Liver (tissue), 9 donors: ENCODE measurements around the gene FAM20C. TPM values are rescaled to one million over a fixed set of nuclear protein-coding genes. Genes with fewer than 3 reads are reported as not detected.

Experiments
- DNase-seq: peaks from one replicate; pipeline ENCODE4 v3.0.0-alpha.2; 2017; ENCODE audit warnings: low spot score
- H3K27ac ChIP-seq, 2 donors: one replicate each; pipeline ENCODE4 v1.7.0; 2013; ENCODE audit warnings: inconsistent platforms in 2 of 2, low read length in 2 of 2, control low read depth in 1 of 2, low read depth in 1 of 2, mild to moderate bottlenecking in 1 of 2
- H3K27me3 ChIP-seq, 4 donors: one replicate each; pipeline versions ENCODE4 v1.6.1 to v1.7.0; 2013; ENCODE audit warnings: low read length in 3 of 4, inconsistent platforms in 1 of 4, mild to moderate bottlenecking in 1 of 4, moderate library complexity in 1 of 4; ENCODE audit not compliant: control insufficient read depth in 4 of 4, insufficient read depth in 4 of 4
- H3K36me3 ChIP-seq, 4 donors: one replicate each; pipeline versions ENCODE4 v1.6.1 to v1.7.0; 2013; ENCODE audit warnings: low read length in 3 of 4, mild to moderate bottlenecking in 3 of 4, low read depth in 1 of 4, moderate library complexity in 1 of 4; ENCODE audit not compliant: control insufficient read depth in 4 of 4, insufficient read depth in 3 of 4
- H3K4me1 ChIP-seq, 4 donors: one replicate each; pipeline versions ENCODE4 v1.6.1 to v1.7.0; 2013; ENCODE audit warnings: low read length in 3 of 4, mild to moderate bottlenecking in 3 of 4, moderate library complexity in 1 of 4; ENCODE audit not compliant: control insufficient read depth in 4 of 4, insufficient read depth in 4 of 4
- H3K4me3 ChIP-seq, 3 donors: one replicate each; pipeline versions ENCODE4 v1.6.1 to v1.7.0; 2013; ENCODE audit warnings: low read length in 3 of 3, control low read depth in 1 of 3, low read depth in 1 of 3, mild to moderate bottlenecking in 1 of 3
- H3K9ac ChIP-seq, 2 donors: one replicate each; pipeline ENCODE4 v1.7.0; 2013; ENCODE audit warnings: low read length in 2 of 2, mild to moderate bottlenecking in 2 of 2, moderate library complexity in 2 of 2, control low read depth in 1 of 2, low read depth in 1 of 2
- H3K9me3 ChIP-seq, 4 donors: one replicate each; pipeline versions ENCODE4 v1.6.1 to v1.7.0; 2013; ENCODE audit warnings: low read length in 3 of 4; ENCODE audit not compliant: control insufficient read depth in 4 of 4
- EGR1 ChIP-seq, 2 donors: IDR thresholded peaks; 2 replicates each; pipeline ENCODE4 v1.6.1; 2016 to 2018; ENCODE audit warnings: antibody characterized with exemption in 2 of 2, low read depth in 2 of 2
- GABPA ChIP-seq, 2 donors: IDR thresholded peaks in 1 of 2; conservative IDR thresholded peaks in 1 of 2; 2 replicates each; pipeline ENCODE4 v1.6.1; 2016; ENCODE audit warnings: antibody characterized with exemption in 2 of 2, mild to moderate bottlenecking in 1 of 2, moderate library complexity in 1 of 2
- HNF4A ChIP-seq, 2 donors: conservative IDR thresholded peaks; 2 replicates each; pipeline ENCODE4 v1.6.1; 2016; ENCODE audit warnings: antibody characterized with exemption in 2 of 2, mild to moderate bottlenecking in 2 of 2
- HNF4G ChIP-seq: IDR thresholded peaks from 2 replicates; pipeline ENCODE4 v1.6.1; 2016; ENCODE audit warnings: antibody characterized with exemption
- JUND ChIP-seq, 2 donors: IDR thresholded peaks; 2 replicates each; pipeline ENCODE4 v1.6.1; 2016; ENCODE audit warnings: antibody characterized with exemption in 2 of 2
- NR2F2 ChIP-seq: IDR thresholded peaks from 2 replicates; pipeline ENCODE4 v1.6.1; 2016; ENCODE audit warnings: antibody characterized with exemption
- RAD21 ChIP-seq, 2 donors: IDR thresholded peaks; 2 replicates each; pipeline ENCODE4 v1.6.1; 2016; ENCODE audit warnings: antibody characterized with exemption in 2 of 2, mild to moderate bottlenecking in 2 of 2
- RXRA ChIP-seq, 2 donors: IDR thresholded peaks; 2 replicates each; pipeline ENCODE4 v1.6.1; 2017 to 2018; ENCODE audit warnings: antibody characterized with exemption in 2 of 2, mild to moderate bottlenecking in 1 of 2
- SP1 ChIP-seq: IDR thresholded peaks from 2 replicates; pipeline ENCODE4 v1.6.1; 2018; ENCODE audit warnings: antibody characterized with exemption, mild to moderate bottlenecking
- TAF1 ChIP-seq: conservative IDR thresholded peaks from 2 replicates; pipeline ENCODE4 v1.6.1; 2016; ENCODE audit warnings: antibody characterized with exemption, mild to moderate bottlenecking
- YY1 ChIP-seq: IDR thresholded peaks from 2 replicates; pipeline ENCODE4 v1.6.1; 2016; ENCODE audit warnings: antibody characterized with exemption, mild to moderate bottlenecking
- WGBS: extraction: QIAGEN DNeasy Blood & Tissue Kit; methylation state at CpG from one replicate; pipeline ENCODE4 v1.1.7; 2013; 5-methylcytosine and 5-hydroxymethylcytosine counted together
- polyA plus RNA-seq, 2 donors: library from polyadenylated mRNA; stranded (reverse) in 1 of 2; unstranded in 1 of 2; fragments of 200-250 nt in 1 of 2; fragments of >200 nt in 1 of 2; fragmentation: Nextera tagmentation in 1 of 2; extraction: Ambion mirVana in 1 of 2; gene quantifications; one replicate each; pipeline versions ENCODE4 v1.2.1 to v1.2.3, GENCODE V29; 2013 to 2015
- total RNA-seq, 2 donors: library from RNA; depleted of rRNA; stranded (reverse); fragments of >200 nt; gene quantifications; one replicate each; pipeline ENCODE4 v1.2.3, GENCODE V29; 2014
- TF ChIP-seq, protein P1 (sequence below): IDR thresholded peaks from 2 replicates; pipeline ENCODE4 v1.6.1; 2016; ENCODE audit warnings: antibody characterized with exemption, mild to moderate bottlenecking
- TF ChIP-seq, protein P2 (sequence below): IDR thresholded peaks from 2 replicates; pipeline ENCODE4 v1.6.1; 2016; ENCODE audit warnings: antibody characterized with exemption
- TF ChIP-seq, protein P3 (sequence below): IDR thresholded peaks from 2 replicates; pipeline ENCODE4 v1.6.1; 2016; ENCODE audit warnings: antibody characterized with exemption
- TF ChIP-seq, protein P4 (sequence below): fragments of 150-350 bp; IDR thresholded peaks from 2 replicates; pipeline ENCODE4 v1.5.1; 2017; ENCODE audit warnings: improper control_type of control experiment, low read depth, low read length; ENCODE audit not compliant: missing input control
- TF ChIP-seq, protein P5 (sequence below): IDR thresholded peaks from 2 replicates; pipeline ENCODE4 v1.6.1; 2016; ENCODE audit warnings: antibody characterized with exemption
- donor health status: healthy.
- donor health status: healthy.
- donor health status: healthy.
- donor health status: healthy.
- donor health status: healthy.

Gene FAM20C
- total and polyA plus RNA-seq, 4 donors, result 13.4 to 40.4 (median 31.5) TPM

DNA sequence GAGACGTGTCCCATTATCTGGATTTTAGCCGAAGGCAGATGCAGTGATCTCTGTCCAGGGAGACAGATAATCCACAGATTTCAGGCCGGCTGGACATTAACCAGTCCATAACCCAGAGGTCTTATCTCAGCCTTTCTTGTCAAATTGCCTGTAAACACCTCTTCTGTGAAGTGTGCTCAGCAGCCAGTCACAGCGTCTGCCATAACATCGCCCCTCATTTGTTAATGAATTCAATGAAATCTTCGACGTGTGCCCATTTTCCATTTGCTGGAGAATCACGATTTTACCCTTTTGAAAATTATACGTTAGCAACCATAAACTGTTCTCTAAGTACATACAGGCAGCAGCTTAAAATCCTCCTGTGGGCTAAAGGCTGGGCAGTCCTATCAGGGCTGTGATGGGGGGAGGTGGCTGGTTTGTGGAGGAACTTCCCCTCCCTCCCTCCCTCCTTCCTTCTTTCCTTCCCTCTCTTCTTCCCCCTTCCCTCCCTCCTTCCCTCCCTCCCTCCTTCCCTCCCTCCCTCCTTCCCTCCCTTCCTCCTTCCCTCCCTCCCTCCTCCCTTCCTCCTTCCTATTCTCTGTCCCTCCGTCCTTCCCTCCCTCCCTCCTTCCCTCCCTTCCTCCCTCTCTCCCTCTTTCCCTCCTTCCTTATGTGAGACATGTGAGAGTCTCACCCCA is 26.6 kb upstream of the FAM20C start:
- H3K9ac ChIP-seq, result no peak overlapping the region
- H3K4me3 ChIP-seq, result no peak overlapping the region

More for the DNA sequence above, 26.6 kb upstream of the FAM20C start:
- Histone ChIP-seq H3K36me3 (no peaks in the 10 kb centered on the region), H3K27ac (no peak overlapping the region), H3K27me3 (no peaks in the 10 kb centered on the region), H3K9me3 (no peaks in the 10 kb centered on the region), H3K4me1 (peaks cover 0 to 10% (median 1%) of the 10 kb centered on the region in 4 donors)
- WGBS, result 40% methylated on average over 10 of the region's 10 CpGs
- no peak for TF ChIP-seq GABPA (IDR thresholded peaks at IDR 0.05 in 1 of 2, conservative IDR thresholded peaks at IDR 0.05 in 1 of 2)
- TF ChIP-seq HNF4G, result no peak
- TF ChIP-seq NR2F2, result no peak
- TF ChIP-seq, protein P1, sequence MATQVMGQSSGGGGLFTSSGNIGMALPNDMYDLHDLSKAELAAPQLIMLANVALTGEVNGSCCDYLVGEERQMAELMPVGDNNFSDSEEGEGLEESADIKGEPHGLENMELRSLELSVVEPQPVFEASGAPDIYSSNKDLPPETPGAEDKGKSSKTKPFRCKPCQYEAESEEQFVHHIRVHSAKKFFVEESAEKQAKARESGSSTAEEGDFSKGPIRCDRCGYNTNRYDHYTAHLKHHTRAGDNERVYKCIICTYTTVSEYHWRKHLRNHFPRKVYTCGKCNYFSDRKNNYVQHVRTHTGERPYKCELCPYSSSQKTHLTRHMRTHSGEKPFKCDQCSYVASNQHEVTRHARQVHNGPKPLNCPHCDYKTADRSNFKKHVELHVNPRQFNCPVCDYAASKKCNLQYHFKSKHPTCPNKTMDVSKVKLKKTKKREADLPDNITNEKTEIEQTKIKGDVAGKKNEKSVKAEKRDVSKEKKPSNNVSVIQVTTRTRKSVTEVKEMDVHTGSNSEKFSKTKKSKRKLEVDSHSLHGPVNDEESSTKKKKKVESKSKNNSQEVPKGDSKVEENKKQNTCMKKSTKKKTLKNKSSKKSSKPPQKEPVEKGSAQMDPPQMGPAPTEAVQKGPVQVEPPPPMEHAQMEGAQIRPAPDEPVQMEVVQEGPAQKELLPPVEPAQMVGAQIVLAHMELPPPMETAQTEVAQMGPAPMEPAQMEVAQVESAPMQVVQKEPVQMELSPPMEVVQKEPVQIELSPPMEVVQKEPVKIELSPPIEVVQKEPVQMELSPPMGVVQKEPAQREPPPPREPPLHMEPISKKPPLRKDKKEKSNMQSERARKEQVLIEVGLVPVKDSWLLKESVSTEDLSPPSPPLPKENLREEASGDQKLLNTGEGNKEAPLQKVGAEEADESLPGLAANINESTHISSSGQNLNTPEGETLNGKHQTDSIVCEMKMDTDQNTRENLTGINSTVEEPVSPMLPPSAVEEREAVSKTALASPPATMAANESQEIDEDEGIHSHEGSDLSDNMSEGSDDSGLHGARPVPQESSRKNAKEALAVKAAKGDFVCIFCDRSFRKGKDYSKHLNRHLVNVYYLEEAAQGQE, result no peak
- no peak for TF ChIP-seq YY1
- TF ChIP-seq, protein P2, sequence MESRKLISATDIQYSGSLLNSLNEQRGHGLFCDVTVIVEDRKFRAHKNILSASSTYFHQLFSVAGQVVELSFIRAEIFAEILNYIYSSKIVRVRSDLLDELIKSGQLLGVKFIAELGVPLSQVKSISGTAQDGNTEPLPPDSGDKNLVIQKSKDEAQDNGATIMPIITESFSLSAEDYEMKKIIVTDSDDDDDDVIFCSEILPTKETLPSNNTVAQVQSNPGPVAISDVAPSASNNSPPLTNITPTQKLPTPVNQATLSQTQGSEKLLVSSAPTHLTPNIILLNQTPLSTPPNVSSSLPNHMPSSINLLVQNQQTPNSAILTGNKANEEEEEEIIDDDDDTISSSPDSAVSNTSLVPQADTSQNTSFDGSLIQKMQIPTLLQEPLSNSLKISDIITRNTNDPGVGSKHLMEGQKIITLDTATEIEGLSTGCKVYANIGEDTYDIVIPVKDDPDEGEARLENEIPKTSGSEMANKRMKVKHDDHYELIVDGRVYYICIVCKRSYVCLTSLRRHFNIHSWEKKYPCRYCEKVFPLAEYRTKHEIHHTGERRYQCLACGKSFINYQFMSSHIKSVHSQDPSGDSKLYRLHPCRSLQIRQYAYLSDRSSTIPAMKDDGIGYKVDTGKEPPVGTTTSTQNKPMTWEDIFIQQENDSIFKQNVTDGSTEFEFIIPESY, result no peak
- TF ChIP-seq HNF4A (conservative IDR thresholded peaks at IDR 0.05), result no peak
- no peak for TF ChIP-seq TAF1
- TF ChIP-seq SP1, result no peak
- TF ChIP-seq EGR1 (IDR thresholded peaks at IDR 0.05; ENCODE audit: low read depth in 2 of 2), result no peak
- TF ChIP-seq, protein P3, sequence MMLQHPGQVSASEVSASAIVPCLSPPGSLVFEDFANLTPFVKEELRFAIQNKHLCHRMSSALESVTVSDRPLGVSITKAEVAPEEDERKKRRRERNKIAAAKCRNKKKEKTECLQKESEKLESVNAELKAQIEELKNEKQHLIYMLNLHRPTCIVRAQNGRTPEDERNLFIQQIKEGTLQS, result no peak
- no peak for TF ChIP-seq JUND (IDR thresholded peaks at IDR 0.05)
- TF ChIP-seq, protein P4, sequence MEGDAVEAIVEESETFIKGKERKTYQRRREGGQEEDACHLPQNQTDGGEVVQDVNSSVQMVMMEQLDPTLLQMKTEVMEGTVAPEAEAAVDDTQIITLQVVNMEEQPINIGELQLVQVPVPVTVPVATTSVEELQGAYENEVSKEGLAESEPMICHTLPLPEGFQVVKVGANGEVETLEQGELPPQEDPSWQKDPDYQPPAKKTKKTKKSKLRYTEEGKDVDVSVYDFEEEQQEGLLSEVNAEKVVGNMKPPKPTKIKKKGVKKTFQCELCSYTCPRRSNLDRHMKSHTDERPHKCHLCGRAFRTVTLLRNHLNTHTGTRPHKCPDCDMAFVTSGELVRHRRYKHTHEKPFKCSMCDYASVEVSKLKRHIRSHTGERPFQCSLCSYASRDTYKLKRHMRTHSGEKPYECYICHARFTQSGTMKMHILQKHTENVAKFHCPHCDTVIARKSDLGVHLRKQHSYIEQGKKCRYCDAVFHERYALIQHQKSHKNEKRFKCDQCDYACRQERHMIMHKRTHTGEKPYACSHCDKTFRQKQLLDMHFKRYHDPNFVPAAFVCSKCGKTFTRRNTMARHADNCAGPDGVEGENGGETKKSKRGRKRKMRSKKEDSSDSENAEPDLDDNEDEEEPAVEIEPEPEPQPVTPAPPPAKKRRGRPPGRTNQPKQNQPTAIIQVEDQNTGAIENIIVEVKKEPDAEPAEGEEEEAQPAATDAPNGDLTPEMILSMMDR, result no peak
- TF ChIP-seq, protein P5, sequence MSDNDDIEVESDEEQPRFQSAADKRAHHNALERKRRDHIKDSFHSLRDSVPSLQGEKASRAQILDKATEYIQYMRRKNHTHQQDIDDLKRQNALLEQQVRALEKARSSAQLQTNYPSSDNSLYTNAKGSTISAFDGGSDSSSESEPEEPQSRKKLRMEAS, result no peak
- no peak for TF ChIP-seq RXRA (IDR thresholded peaks at IDR 0.05)
- no peak for TF ChIP-seq RAD21 (IDR thresholded peaks at IDR 0.05)
- no peak for DNase-seq
